ENCODE measurements around the gene CAMKK2. TPM values are rescaled to one million over a fixed set of nuclear protein-coding genes. Genes with fewer than 3 reads are reported as not detected.

The CAMKK2 gene
- total and polyA plus RNA-seq, 2 of the 13 experiments (the other 11 are each of a cell fraction or from before 2014, with no cell fraction given): 18.8 to 20.0 TPM

DNA sequence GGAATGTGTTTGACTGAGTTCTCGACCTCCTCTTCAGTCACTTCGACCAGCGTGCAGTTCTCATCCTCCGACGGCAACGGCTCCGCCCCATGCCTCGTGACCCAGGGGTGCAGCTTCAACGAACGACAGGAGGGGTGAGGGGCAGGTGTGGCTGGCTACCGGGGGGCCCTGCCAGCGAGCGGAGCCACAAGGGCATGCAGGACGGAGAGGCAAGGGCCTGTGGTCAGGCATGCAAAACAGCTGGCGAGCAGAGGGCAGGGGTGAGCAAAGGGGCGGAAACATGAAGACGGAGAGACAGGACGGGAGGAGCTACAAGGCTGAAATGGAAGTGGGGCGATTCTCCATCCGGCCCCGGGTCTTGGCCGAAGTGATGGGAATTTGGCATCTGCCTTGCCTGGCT lies 47.9 kb downstream of the CAMKK2 start:
- H3K4me1 ChIP-seq (ENCODE audit: insufficient read depth, low read length): no peaks in the 10 kb centered on the region
- FAIRE-seq: no peak
- no TSS peak for BruUV-seq (replicated peaks)
- H3K4me3 ChIP-seq (replicated peaks in 1 of 3; ENCODE audit: insufficient read depth in 1 of 3, low read depth in 2 of 3, low read length in 3 of 3): no peak overlapping the region
- CTCF ChIA-PET (ENCODE audit: low intra/inter-chr PET ratio, low total read pairs): no interaction called here
- H3K27me3 ChIP-seq (ENCODE audit: control insufficient read depth in 1 of 2, insufficient read depth in 2 of 2, low read length in 2 of 2): no peaks in the 10 kb centered on the region
- intact Hi-C loops (cut with micrococcal nuclease; ENCODE audit: unreplicated experiment): no loop called here
- H3K9ac ChIP-seq (ENCODE audit: insufficient read depth, low read depth, low read length): no peak overlapping the region
- no peak for DNase-seq (ENCODE audit: low spot score)
- whole genome bisulfite sequencing (ENCODE audit: low lambda C conversion rate): 95% methylated on average over 22 of the region's 22 CpGs
- no peaks in the 10 kb centered on the region for H3K9me3 ChIP-seq (ENCODE audit: low read length)
- no peak overlapping the region for H3K4me2 ChIP-seq (ENCODE audit: low read depth, low read length)
- H3K36me3 ChIP-seq (replicated peaks in 1 of 2; ENCODE audit: control insufficient read depth in 1 of 2, insufficient read depth in 2 of 2, low read length in 2 of 2): peaks cover 26 to 64% of the 10 kb centered on the region in 2 experiments
- no peak overlapping the region for H3K27ac ChIP-seq (ENCODE audit: extremely low read length, insufficient read depth, low read length)
- TF ChIP-seq ZMYM4 (CRISPR knock-in tag; IDR thresholded peaks at IDR 0.05) (no peak), ZNF724P (CRISPR knock-in tag; IDR thresholded peaks at IDR 0.05; ENCODE audit: borderline replicate concordance) (no peak), SMC3 (IDR thresholded peaks at IDR 0.05; ENCODE audit: low read length) (no peak), AGO2 (optimal IDR thresholded peaks at IDR 0.05; ENCODE audit: low read depth, low read length) (peak; percentile 42)
- TF ChIP-seq, protein P1, sequence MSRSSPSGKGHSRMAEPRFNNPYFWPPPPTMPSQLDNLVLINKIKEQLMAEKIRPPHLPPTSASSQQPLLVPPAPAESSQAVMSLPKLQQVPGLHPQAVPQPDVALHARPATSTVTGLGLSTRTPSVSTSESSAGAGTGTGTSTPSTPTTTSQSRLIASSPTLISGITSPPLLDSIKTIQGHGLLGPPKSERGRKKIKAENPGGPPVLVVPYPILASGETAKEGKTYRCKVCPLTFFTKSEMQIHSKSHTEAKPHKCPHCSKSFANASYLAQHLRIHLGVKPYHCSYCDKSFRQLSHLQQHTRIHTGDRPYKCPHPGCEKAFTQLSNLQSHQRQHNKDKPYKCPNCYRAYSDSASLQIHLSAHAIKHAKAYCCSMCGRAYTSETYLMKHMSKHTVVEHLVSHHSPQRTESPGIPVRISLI (CRISPR knock-in tag; IDR thresholded peaks at IDR 0.05; ENCODE audit: borderline replicate concordance): no peak
- no peaks in the 10 kb centered on the region for H4K20me1 ChIP-seq (ENCODE audit: insufficient read depth, low read length)
- no peak for ATAC-seq
- no peak overlapping the region for H2AFZ ChIP-seq (ENCODE audit: low read length)
- POLR2A ChIA-PET: no interaction called here
- H3K79me2 ChIP-seq (ENCODE audit: insufficient read depth, low read length): no peaks in the 10 kb centered on the region
- in situ Hi-C loops (cut with HindIII; ENCODE audit: extremely low pct_ligation_motif_present, low pct_unique_long_range_greater_than_20kb): no loop called here

GRCh38 chr12:121246893-121247557 lies 49.5 kb downstream of the CAMKK2 start:
- FAIRE-seq (no peak), DNase-seq (ENCODE audit: low spot score) (no peak), ATAC-seq (no peak)
- no peak overlapping the region for H3K9ac ChIP-seq (ENCODE audit: insufficient read depth, low read depth, low read length)
- no peak overlapping the region for H3K27ac ChIP-seq (ENCODE audit: extremely low read length, insufficient read depth, low read length)
- peaks cover 21 to 56% of the 10 kb centered on the region in 2 experiments for H3K36me3 ChIP-seq (replicated peaks in 1 of 2; ENCODE audit: control insufficient read depth in 1 of 2, insufficient read depth in 2 of 2, low read length in 2 of 2)
- H3K27me3 ChIP-seq (ENCODE audit: control insufficient read depth in 1 of 2, insufficient read depth in 2 of 2, low read length in 2 of 2): no peaks in the 10 kb centered on the region
- in situ Hi-C loops (cut with HindIII; ENCODE audit: extremely low pct_ligation_motif_present, low pct_unique_long_range_greater_than_20kb) (no loop called here), intact Hi-C loops (cut with micrococcal nuclease; ENCODE audit: unreplicated experiment) (no loop called here)
- no peak overlapping the region for H3K4me2 ChIP-seq (ENCODE audit: low read depth, low read length)
- H3K4me1 ChIP-seq (ENCODE audit: insufficient read depth, low read length): no peaks in the 10 kb centered on the region
- CTCF ChIA-PET (ENCODE audit: low intra/inter-chr PET ratio, low total read pairs): no interaction called here
- TF ChIP-seq ZIK1 (CRISPR knock-in tag; IDR thresholded peaks at IDR 0.05; ENCODE audit: borderline replicate concordance, low read depth) (no peak), PHF21A (CRISPR knock-in tag; IDR thresholded peaks at IDR 0.05) (no peak), CCAR2 (optimal IDR thresholded peaks at IDR 0.05; ENCODE audit: low read depth, low read length) (no peak), RAD21 (CRISPR knock-in tag; IDR thresholded peaks at IDR 0.05) (no peak)
- H4K20me1 ChIP-seq (ENCODE audit: insufficient read depth, low read length): no peaks in the 10 kb centered on the region
- no peaks in the 10 kb centered on the region for H3K9me3 ChIP-seq (ENCODE audit: low read length)
- H3K4me3 ChIP-seq (replicated peaks in 1 of 3; ENCODE audit: insufficient read depth in 1 of 3, low read depth in 2 of 3, low read length in 3 of 3): no peak overlapping the region
- no TSS peak for BruUV-seq (replicated peaks)
- H3K79me2 ChIP-seq (ENCODE audit: insufficient read depth, low read length): no peaks in the 10 kb centered on the region
- no peak overlapping the region for H2AFZ ChIP-seq (ENCODE audit: low read length)
- 97% methylated on average over 16 of the region's 16 CpGs for WGBS (ENCODE audit: low lambda C conversion rate)
- POLR2A ChIA-PET: no interaction called here
